NCI-H345 treated with DMSO at 0.1 percent for 48 hours (cell line): ENCODE data around the gene CFAP141.
"Not testable (repeated sequence)": the region's sequence is repeated elsewhere in the genome, so short reads cannot be mapped to it uniquely, and the experiment has no call there.

Experiments used
- DNase-seq: peaks from one replicate; lab custom pipeline; 2025; ENCODE audit not compliant: unreplicated experiment; lab: John Stamatoyannopoulos, UW

The CFAP141 gene

GRCh38 chr1:154206196-154206595 lies at the start of gene CFAP141:
TSS of gene CFAP141 (minus strand) at chr1:154206333. CDS start at chr1:154206307, 26 bp downstream.
- no peak for DNase-seq

DNA sequence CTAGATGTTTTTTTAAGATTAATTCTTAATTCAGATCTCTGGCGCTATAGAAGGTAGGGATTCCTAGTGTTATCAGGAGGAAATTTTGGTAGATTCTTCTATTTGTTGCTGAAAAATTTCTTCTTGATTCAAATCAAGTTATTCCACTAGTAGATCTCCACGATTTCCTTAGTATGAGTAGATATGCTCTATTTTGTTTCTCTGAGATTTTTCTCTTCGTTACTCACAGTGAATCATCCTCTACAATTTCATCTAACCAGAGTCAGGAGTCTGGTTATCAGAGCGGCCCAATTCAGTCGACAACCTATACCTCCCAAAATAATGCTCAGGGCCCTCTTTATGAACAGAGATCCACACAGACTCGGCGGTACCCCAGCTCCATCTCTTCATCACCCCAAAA lies 47.5 kb upstream of the CFAP141 start:
- DNase-seq, result no peak

GRCh38 chr1:154241703-154242351 lies 35.7 kb upstream of the CFAP141 start:
- DNase-seq, result no peak

- no peak for DNase-seq
Measured at GRCh38 chr1:154240294-154240833, 34.2 kb upstream of the CFAP141 start.

- DNase-seq, result no peak
Measured at GRCh38 chr1:154239491-154239890, 33.4 kb upstream of the CFAP141 start.

DNA sequence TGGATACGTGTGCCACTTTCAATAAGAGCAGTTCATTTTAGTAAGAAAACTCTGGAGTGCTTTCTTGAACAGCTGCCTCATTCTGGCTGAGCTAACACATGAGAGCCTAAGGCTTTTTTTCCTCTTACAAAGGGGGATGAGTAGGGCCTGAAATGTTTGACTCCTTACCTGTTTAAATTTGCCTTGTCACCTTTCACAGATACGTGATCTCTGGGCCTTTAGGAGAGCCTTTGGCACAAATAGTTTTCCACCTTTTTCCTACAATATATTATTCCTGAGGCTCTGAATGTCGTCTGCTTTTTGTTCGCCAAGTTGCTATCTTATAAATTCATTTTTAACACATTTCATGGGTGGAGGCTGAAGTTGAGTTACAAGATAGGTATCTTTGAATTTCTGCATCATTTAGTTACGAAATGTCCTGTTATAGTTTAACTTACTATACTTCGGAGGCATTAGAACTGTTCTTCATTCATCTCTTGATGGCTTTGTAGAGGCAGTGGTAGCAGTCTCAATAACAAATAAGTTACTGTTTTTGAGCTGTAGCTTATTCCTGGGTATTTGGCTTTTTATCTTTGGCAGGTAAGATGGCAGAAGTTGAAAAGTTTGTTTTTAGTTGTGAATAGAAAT lies 31.9 kb upstream of the CFAP141 start:
- no peak for DNase-seq

DNA sequence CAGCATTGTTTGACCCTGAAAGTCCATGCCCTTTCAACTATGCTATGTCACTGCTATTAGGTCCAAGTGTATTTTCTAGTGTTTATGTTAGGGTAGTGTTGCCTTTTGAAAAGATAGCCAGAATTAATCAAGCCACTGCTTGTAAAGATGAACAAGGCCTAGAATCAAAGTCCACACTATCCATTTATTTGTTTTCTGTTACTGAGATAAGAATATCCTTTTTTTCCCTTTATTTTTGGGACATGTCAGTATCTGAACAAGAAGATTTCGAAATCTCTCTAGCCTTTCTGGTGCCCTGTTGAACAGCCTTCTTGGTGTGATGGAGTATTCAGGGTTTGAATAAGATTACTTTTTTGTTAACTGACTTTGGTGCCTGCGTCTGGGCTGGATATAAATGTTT lies 31.3 kb upstream of the CFAP141 start:
- DNase-seq, result no peak

DNA sequence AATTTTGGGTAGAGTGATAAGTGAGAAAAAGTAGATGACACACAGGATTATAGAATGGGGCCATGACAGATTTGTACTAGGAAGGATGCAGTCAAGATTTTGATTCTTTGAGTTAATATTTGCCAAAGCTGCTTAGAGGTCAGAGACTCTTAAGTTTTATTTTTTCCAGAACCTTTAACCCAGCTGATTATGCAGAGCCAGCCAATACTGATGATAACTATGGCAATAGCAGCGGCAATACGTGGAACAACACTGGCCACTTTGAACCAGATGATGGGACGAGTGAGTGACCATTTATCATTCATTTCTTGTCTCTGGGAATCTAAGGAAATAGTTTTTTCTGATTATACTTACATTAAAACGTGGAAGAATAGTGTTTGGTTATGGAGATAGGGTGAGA lies 30.7 kb upstream of the CFAP141 start:
- no peak for DNase-seq

GRCh38 chr1:154233127-154233526 lies 27.0 kb upstream of the CFAP141 start:
- not testable (repeated sequence) for DNase-seq

GRCh38 chr1:154231112-154231511 lies 25.0 kb upstream of the CFAP141 start:
- not testable (repeated sequence) for DNase-seq

DNA sequence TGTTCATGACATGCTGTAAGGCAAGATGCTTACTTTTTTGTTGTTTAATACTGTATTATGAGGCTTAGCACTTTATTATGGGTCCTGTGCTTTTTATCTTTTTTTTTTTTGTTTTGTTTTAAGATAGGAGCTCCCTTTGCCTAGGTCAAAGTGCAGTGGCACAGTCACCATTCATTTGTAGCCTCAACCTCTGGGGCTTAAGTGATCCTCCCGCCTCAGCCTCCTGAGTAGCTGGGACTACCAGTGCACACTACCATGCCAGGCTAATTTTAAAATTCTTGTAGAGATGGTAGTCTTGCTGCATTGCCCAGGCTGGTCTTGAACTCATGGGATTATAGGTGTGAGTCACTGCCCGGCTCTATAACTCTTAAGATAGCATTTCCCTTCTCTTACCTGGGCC lies 19.2 kb upstream of the CFAP141 start:
- DNase-seq, result no peak

GRCh38 chr1:154223621-154224020 lies 17.5 kb upstream of the CFAP141 start:
- DNase-seq, result no peak

GRCh38 chr1:154222918-154223317 lies 16.8 kb upstream of the CFAP141 start:
- no peak for DNase-seq

DNA sequence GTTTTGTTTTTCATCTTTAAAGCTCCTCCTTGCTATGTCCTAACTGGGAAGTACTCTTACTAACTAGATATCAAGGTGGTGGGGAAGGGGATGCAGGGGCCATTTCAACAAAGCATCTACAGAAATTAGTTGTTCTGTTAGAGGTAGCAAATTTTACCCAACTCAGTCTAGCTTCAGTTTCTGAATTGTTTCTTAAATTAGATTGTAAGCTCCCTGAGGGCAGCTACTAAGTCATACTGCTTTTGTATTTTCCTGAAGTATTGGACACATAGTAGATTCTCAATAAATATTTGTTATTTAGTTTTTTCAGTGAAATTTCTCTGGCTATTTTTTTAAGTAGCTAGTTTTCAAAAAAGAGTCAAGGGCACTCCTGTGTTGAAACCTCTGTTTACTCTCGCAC lies 16.4 kb upstream of the CFAP141 start:
- no peak for DNase-seq

- peak; percentile 35 for DNase-seq
Measured at GRCh38 chr1:154221278-154222001, 15.3 kb upstream of the CFAP141 start.

DNA sequence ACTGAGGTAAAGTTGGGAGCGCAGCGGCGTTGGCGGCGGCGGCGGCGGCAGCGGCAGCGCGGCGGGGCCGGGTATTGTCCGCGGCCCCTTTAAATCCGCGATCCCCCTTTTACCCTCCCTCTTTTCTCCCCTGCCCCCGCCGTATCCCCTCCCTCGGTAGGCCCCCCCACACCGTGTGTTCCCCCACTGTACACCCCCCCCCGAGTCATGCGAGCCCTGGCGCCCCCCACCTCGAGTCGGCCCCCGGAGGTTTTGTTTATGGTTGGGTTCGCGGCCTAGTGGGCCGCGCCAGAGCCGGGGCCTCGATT lies 14.8 kb upstream of the CFAP141 start:
- no peak for DNase-seq

- peak; percentile 100 for DNase-seq
Measured at GRCh38 chr1:154220071-154220969, 14.2 kb upstream of the CFAP141 start, which contains the start of gene UBAP2L. TSS of gene UBAP2L (plus strand) at chr1:154220955. CDS start at chr1:154225124, 4,169 bp downstream.

GRCh38 chr1:154219541-154219940 lies 13.4 kb upstream of the CFAP141 start:
- DNase-seq, result no peak

- DNase-seq, result no peak
Measured at GRCh38 chr1:154218545-154218944, 12.4 kb upstream of the CFAP141 start.

DNA sequence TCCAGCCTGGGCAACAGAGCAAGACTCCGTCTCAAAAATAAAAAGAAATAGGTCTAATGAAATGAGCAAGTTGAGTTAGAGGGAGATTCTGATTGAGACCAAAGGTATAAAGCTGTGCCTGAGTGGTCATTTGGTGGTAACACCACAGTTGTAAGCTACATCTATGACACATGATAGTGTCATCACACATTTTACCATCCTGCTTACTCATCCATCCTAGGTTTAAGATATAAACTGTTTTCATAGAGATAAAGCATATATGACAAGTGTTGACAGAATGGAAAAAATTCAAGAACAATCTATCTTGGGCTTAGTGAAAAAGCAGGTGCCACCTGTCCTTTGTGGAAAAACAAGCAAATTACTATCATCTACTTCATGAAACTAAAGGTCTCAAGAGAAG lies 7.1 kb upstream of the CFAP141 start:
- no peak for DNase-seq

GRCh38 chr1:154212083-154212482 lies 6.0 kb upstream of the CFAP141 start:
- DNase-seq, result no peak
